GM18868 (cell line): Measurements from ENCODE around the gene KCP.
A peak's percentile ranks its signal among the peaks of the same experiment; 100 is the strongest.
"Not testable (repeated sequence)": the region's sequence is repeated elsewhere in the genome, so short reads cannot be mapped to it uniquely, and the experiment has no call there.

Experiments
- ATAC-seq: cut with Tn5 transposase; IDR thresholded peaks from one replicate; pipeline ENCODE4 v1.9.1; 2021; ENCODE audit warnings: mild to moderate bottlenecking, moderate library complexity; ENCODE audit not compliant: unreplicated experiment

KCP gene

GRCh38 chr7:128922496-128923410 lies 12.2 kb upstream of the KCP start:
- no peak for ATAC-seq

- ATAC-seq = no peak
Observed at GRCh38 chr7:128921866-128922440, 11.4 kb upstream of the KCP start.

GRCh38 chr7:128920913-128921582 lies 10.5 kb upstream of the KCP start:
- ATAC-seq = no peak

- ATAC-seq = no peak
Observed at GRCh38 chr7:128919881-128920799, 9.6 kb upstream of the KCP start.

GRCh38 chr7:128919241-128919640 lies 8.7 kb upstream of the KCP start:
- ATAC-seq = no peak

GRCh38 chr7:128918016-128918665 lies 7.6 kb upstream of the KCP start:
- ATAC-seq = no peak

GRCh38 chr7:128917122-128917521 lies 6.6 kb upstream of the KCP start:
- no peak for ATAC-seq

GRCh38 chr7:128916643-128916915 lies 6.1 kb upstream of the KCP start:
- ATAC-seq = no peak

GRCh38 chr7:128915841-128916642 lies 5.5 kb upstream of the KCP start:
- ATAC-seq = no peak

- ATAC-seq = peak; percentile 10
Observed at GRCh38 chr7:128915271-128915819, 4.8 kb upstream of the KCP start.

GRCh38 chr7:128914566-128915151 lies 4.2 kb upstream of the KCP start:
- peak; percentile 78 for ATAC-seq

GRCh38 chr7:128913870-128914565 lies 3.5 kb upstream of the KCP start:
- no peak for ATAC-seq

GRCh38 chr7:128912709-128913495 lies 2.4 kb upstream of the KCP start:
- not testable (repeated sequence) for ATAC-seq

GRCh38 chr7:128912281-128912680 lies 1.8 kb upstream of the KCP start:
- no peak for ATAC-seq

- no peak for ATAC-seq
Observed at GRCh38 chr7:128911423-128912031, 1.0 kb upstream of the KCP start.

GRCh38 chr7:128909625-128910568 lies 612 bp downstream of the KCP start:
- no peak for ATAC-seq
